Measurements from ENCODE around the gene SLC27A6. TPM values are rescaled to one million over a fixed set of nuclear protein-coding genes. Genes with fewer than 3 reads are reported as not detected.

SLC27A6 gene
- polyA plus RNA-seq, 1 donor (not counting 4 experiments of a cell fraction or from before 2014, with no cell fraction given): 0.80 TPM

DNA sequence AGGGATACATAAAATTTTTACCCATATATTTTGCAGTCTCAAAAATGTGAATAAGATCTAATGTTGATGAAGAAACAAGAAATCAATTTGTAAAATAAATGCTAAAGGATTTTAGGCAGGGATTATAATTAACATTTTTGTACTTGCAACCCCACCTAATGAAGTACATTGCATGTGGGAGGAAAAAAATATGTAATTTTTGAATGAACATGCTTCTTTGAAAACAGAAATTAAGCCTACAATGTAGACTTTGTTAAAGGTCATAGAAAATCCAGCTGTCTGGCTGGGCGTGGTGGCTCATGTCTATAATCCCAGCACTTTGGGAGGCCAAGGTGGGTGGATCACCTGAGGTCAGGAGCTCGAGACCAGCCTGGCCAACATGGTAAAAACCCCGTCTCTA is 15.6 kb downstream of the SLC27A6 start:
- DNase-seq (ENCODE audit: low read depth, low spot score): no peak
- no peak overlapping the region for H3K4me2 ChIP-seq (ENCODE audit: control insufficient read depth, extremely low read depth, insufficient read depth, low read depth, low read length)

DNA sequence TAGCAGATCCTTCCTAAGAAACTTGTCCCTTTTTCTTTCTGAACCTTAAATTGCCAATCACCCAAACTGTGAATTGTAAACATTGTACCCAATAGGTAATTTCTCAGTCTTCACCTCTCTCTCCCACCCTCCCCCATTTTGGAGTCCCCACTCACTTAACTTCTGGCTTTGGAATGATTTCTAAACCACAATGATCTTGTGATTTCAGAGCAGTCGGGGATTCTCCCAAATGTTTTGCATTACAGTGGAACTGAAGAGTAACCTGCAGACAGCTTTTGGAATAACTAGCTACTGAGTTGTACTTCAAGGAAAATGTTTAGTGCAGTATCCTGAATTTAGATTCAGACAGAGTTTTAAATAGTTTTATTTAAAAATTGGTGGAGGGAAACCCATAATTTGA is 19.2 kb downstream of the SLC27A6 start:
- no peaks in the 10 kb centered on the region for H4K20me1 ChIP-seq (ENCODE audit: control insufficient read depth, extremely low read depth, insufficient read depth, low read length)
- H3K9me3 ChIP-seq (ENCODE audit: control insufficient read depth, low read depth, low read length): no peaks in the 10 kb centered on the region
- H3K27ac ChIP-seq (ENCODE audit: control insufficient read depth, insufficient read depth, low read length): no peak overlapping the region
- no peaks in the 10 kb centered on the region for H3K36me3 ChIP-seq (ENCODE audit: control insufficient read depth in 2 of 2, extremely low read depth in 1 of 2, insufficient read depth in 2 of 2, low read length in 2 of 2)
- TF ChIP-seq EZH2 (IDR thresholded peaks at IDR 0.05; ENCODE audit: low read length): no peak
- TF ChIP-seq, protein P1, sequence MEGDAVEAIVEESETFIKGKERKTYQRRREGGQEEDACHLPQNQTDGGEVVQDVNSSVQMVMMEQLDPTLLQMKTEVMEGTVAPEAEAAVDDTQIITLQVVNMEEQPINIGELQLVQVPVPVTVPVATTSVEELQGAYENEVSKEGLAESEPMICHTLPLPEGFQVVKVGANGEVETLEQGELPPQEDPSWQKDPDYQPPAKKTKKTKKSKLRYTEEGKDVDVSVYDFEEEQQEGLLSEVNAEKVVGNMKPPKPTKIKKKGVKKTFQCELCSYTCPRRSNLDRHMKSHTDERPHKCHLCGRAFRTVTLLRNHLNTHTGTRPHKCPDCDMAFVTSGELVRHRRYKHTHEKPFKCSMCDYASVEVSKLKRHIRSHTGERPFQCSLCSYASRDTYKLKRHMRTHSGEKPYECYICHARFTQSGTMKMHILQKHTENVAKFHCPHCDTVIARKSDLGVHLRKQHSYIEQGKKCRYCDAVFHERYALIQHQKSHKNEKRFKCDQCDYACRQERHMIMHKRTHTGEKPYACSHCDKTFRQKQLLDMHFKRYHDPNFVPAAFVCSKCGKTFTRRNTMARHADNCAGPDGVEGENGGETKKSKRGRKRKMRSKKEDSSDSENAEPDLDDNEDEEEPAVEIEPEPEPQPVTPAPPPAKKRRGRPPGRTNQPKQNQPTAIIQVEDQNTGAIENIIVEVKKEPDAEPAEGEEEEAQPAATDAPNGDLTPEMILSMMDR (optimal IDR thresholded peaks at IDR 0.05 in 1 of 3, IDR thresholded peaks at IDR 0.05 in 1 of 3, conservative IDR thresholded peaks at IDR 0.05 in 1 of 3; ENCODE audit: extremely low read depth in 1 of 3, insufficient read depth in 2 of 3, low read length in 3 of 3): no peak
- no peak overlapping the region for H2AFZ ChIP-seq (ENCODE audit: control insufficient read depth, low read length)
- FAIRE-seq: no peak
- no peak overlapping the region for H3K9ac ChIP-seq (ENCODE audit: control insufficient read depth, extremely low read depth, insufficient read depth, low read length)
- H3K79me2 ChIP-seq (ENCODE audit: control insufficient read depth, insufficient read depth, low read length): no peaks in the 10 kb centered on the region
- H3K4me1 ChIP-seq (ENCODE audit: control insufficient read depth, extremely low read depth, insufficient read depth, low read length): no peaks in the 10 kb centered on the region
- no peak overlapping the region for H3K4me3 ChIP-seq (ENCODE audit: control insufficient read depth in 2 of 3, extremely low read depth in 1 of 3, insufficient read depth in 2 of 3, low read depth in 1 of 3, low read length in 3 of 3)
- no peak overlapping the region for H3K4me2 ChIP-seq (ENCODE audit: control insufficient read depth, extremely low read depth, insufficient read depth, low read depth, low read length)
- no peaks in the 10 kb centered on the region for H3K9me1 ChIP-seq (ENCODE audit: control insufficient read depth, extremely low read depth, insufficient read depth, low read length)
- no peaks in the 10 kb centered on the region for H3K27me3 ChIP-seq (ENCODE audit: control insufficient read depth, extremely low read depth, insufficient read depth, low read length)
- dilution Hi-C loops (cut with MboI; ENCODE audit: extremely low pct_ligation_motif_present, low sequenced_read_pairs): no loop called here
- no peak for DNase-seq (ENCODE audit: low read depth, low spot score)

More for the DNA sequence above, 15.6 kb downstream of the SLC27A6 start:
- no peak overlapping the region for H2AFZ ChIP-seq (ENCODE audit: control insufficient read depth, low read length)
- dilution Hi-C loops (cut with MboI; ENCODE audit: extremely low pct_ligation_motif_present, low sequenced_read_pairs): no loop called here
- no peak overlapping the region for H3K4me3 ChIP-seq (ENCODE audit: control insufficient read depth in 2 of 3, extremely low read depth in 1 of 3, insufficient read depth in 2 of 3, low read depth in 1 of 3, low read length in 3 of 3)
- no peaks in the 10 kb centered on the region for H3K27me3 ChIP-seq (ENCODE audit: control insufficient read depth, extremely low read depth, insufficient read depth, low read length)
- no peak overlapping the region for H3K9ac ChIP-seq (ENCODE audit: control insufficient read depth, extremely low read depth, insufficient read depth, low read length)
- no peaks in the 10 kb centered on the region for H3K9me3 ChIP-seq (ENCODE audit: control insufficient read depth, low read depth, low read length)
- TF ChIP-seq, protein P1 (optimal IDR thresholded peaks at IDR 0.05 in 1 of 3, IDR thresholded peaks at IDR 0.05 in 1 of 3, conservative IDR thresholded peaks at IDR 0.05 in 1 of 3; ENCODE audit: extremely low read depth in 1 of 3, insufficient read depth in 2 of 3, low read length in 3 of 3): no peak
- no peak for TF ChIP-seq EZH2 (IDR thresholded peaks at IDR 0.05; ENCODE audit: low read length)
- no peak for FAIRE-seq
- H3K79me2 ChIP-seq (ENCODE audit: control insufficient read depth, insufficient read depth, low read length): no peaks in the 10 kb centered on the region
- H3K4me1 ChIP-seq (ENCODE audit: control insufficient read depth, extremely low read depth, insufficient read depth, low read length): no peaks in the 10 kb centered on the region
- no peaks in the 10 kb centered on the region for H3K36me3 ChIP-seq (ENCODE audit: control insufficient read depth in 2 of 2, extremely low read depth in 1 of 2, insufficient read depth in 2 of 2, low read length in 2 of 2)
- H3K27ac ChIP-seq (ENCODE audit: control insufficient read depth, insufficient read depth, low read length): no peak overlapping the region
- H4K20me1 ChIP-seq (ENCODE audit: control insufficient read depth, extremely low read depth, insufficient read depth, low read length): no peaks in the 10 kb centered on the region
- no peaks in the 10 kb centered on the region for H3K9me1 ChIP-seq (ENCODE audit: control insufficient read depth, extremely low read depth, insufficient read depth, low read length)
